ENCODE data around the gene BBX.
"Not testable (repeated sequence)": the region's sequence is repeated elsewhere in the genome, so short reads cannot be mapped to it uniquely, and the experiment has no call there.

Gene BBX

DNA sequence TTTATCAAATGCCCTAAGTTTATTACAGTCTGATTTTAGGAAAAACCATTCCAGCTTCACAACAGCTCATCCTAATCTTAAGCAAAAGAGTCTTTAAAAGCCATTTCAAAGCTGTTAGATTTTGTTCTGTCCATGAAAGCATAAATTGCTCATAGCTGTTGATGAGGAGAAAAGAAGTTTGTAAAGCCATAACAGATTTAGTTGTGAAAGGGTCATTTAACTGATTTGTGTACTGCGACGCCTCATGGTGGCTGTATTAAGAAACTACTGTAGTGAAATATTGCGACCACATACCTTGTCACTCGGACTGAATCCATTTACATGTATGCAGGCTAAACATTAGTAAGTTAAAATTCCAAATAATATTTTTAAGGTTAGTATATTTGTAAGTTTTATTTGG, 20.9 kb downstream of the BBX start:
- peak; percentile 25 for DNase-seq

DNA sequence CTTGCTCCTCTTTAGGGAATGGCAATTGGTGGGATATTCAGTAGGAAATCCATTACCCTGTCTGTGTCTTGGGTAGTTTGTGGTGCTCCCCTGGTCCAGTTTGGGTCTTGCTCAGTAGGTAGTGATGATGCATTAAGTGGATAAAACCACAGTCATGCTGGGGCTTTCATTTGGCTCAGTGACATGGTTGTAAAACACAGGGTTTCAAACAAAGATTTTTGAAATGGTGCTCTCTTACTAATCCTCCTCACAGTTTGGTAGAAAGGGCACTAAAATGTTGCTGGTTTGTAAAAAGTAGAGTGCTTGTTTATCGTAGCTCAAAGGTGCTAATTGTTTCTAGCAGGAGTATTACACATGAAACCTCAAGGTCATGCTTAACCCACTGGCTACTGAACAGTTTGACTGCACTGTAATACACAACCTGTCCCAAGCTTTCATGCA, 22.9 kb downstream of the BBX start:
- no peak for DNase-seq

DNA sequence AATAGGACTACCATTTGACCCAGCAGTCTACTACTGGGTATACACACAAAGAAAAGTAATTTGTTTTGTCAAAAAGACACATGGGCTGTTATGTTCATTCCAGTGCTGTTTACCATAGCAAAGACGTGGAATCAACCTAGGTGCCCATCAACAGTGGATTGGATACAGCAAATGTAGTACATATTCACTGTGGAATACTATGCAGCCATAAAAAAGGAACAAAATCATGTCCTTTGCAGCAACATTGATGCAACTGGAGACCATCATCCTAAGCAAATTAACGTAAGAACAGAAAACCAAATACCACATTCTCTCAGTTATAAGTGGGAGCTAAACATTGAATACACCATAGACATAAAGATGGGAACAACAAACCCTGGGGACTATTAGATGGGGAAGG, 25.8 kb downstream of the BBX start:
- no peak for DNase-seq

DNA sequence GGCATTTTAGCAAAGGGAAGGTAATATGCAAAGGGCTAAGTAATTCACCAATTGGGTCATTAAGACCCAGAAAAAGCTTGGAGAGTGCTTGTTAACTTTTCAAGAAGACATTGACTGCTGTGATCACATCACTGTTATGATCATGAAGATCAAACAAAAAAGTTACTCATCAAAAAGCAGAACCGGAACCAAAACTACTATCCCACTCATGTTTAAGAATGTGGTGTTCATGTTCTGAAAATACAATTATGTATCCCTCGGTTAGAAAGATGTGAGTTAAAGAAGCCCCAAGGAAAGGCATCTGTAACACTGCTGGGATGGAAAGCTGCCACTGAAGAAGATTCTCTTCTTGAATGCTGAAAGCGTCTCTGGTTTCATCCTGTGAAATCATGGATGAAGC, 32.6 kb downstream of the BBX start:
- DNase-seq: no peak

DNA sequence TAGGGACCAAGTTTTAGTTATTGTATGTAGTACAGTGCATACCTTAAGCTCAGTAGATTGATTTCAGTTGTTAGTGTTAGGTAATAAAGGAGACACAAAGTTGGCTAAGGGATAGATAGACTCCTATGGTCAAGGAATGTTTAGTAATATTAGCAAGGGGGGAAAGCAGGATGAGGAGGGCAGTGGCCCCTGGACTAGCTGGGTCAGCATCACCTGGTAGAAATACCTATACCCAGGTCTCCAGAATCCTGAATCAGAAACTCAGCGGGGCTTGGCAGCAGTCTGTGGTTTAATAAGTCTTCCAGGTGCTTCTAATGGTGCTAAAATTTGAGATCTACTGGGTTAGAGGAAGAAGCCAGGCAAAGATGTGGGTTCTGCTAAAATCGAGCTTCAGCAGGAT, 35.0 kb downstream of the BBX start:
- no peak for DNase-seq

DNA sequence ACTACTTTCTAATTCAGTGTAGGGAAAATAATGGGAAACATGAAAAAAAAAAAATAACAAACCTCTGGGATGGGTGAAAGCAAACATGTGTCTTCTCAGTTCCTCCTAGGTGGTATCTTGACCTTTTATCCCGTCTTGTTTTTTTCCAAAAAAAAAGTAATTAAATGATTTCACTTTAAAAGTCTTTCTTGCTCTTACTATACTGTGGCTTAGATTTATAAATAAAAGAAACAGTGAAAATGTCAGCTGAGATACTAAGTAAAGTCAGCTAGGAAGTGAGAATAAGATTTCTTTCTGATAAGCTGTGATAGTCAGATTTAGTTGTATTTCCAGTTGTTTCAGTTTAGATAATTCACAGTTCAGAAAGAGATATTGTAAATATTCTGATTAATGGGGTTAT, 37.4 kb downstream of the BBX start:
- DNase-seq: no peak

DNA sequence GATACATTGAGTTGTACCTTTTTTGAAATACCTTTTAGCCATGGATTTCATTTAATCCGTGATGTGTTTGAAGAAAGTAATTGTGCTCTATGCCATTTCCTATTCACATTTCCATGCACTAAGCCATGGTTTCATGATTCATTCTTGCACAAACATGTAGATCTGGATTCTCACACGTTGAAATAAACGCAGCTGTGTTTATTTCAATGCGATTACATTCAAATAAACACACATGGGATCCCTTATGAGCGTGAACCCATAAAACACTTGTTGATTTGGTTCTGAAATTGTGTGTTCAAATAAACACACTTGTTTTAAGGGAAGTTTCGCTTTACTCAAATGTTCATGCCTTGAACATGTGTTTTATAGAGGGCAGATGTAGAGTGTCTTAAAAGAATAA, 39.2 kb downstream of the BBX start:
- DNase-seq: no peak

DNA sequence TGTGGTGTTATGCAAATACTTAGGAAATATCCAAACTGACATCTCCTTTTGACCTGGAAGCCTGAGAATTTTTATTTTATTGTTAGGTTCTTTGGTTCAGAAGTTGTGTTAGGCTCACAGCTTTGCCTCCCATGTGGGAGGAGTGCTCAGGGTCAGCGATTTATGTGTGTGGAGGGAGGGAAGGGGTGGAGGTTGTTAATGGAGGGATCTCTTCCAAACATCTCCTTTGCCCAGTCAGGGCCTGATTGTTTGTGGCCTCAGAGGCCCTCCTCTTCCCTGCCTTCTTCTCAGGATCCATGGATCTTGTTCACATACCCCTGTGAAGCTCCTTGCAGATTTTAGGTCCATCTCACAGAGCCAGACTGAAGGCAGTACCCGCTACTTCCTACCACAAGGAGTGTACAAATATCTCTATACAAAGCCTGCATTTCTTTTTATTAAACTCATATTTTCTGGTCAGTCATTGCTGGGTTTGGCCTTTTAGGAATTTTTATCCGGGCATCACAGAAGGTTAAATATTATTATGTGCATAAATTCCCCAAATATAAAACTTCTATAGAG, 40.3 kb downstream of the BBX start:
- DNase-seq: no peak

DNA sequence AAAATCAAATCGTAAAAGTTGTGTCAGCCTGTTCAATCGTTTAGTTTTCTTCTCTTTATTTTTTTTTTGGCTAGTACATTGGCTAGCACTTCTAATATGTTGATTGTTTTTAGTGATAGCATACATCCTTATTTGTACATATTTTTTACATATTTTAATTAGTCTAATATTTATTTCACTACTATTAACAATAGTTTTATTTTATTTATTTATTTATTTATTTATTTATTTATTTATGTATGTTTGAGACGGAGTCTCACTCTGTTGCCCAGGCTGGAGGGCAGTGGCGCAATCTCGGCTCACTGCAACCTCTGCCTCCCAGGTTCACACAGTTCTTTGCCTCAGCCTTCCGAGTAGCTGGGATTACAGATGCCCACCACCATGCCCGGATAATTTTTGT, 42.5 kb downstream of the BBX start:
- DNase-seq: not testable (repeated sequence)

DNA sequence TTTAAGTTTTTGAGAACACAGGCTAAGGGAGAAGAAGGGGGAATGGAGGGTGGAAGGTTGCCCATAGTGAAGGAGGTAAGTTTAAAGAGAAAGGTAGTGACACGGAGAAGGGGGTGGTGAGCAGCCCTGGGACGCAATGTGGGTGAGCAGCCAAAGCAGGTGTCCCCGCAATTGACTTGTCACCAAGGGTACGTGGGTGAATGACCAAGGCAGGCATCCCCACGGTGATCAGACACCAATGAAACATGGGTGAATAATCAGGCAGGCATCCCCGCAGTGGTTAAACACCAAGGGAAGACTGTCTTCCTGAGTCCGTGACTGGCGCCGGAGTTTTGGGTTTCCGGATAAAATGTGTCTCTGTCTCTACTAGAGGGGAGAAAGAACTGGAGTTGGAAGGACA, 48.3 kb downstream of the BBX start:
- DNase-seq: not testable (repeated sequence)

DNA sequence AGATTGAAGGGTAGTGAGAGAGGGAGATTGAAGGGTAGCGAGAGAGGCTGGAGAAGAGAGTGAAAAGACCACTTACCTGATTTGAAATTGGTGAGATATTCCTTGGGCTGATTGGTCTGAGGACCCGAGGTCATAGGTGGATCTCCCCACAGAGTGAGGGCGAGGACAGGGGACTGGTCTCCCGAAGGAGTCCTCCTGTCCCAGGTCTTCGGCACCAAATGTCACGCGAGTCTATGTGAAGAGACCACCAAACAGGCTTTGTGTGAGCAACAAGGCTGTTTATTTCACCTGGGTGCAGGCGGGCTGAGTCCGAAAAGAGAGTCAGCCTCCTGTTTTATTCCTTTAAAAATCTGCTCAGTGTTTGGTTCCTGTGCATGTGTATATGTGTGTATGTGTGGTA, 48.7 kb downstream of the BBX start:
- DNase-seq: not testable (repeated sequence)

DNA sequence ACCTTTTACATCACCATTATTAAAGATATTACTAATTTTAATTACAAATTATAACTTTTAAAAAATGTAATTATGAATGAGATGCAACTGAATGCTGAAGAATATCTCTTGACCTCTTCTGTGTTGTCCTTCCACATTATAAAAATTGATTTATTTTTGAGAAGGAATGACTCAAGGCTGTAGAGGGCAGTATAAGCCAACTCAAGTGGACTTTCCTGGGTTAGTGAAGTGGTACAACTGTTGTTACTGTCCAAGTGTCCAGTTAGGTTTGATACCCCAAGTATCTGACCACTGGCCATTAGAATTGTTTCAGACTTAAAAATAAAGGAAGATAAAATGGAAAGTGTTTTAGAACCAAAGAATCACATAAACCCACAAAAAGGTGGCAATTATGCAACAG, 51.9 kb downstream of the BBX start:
- peak; percentile 39 for DNase-seq

DNA sequence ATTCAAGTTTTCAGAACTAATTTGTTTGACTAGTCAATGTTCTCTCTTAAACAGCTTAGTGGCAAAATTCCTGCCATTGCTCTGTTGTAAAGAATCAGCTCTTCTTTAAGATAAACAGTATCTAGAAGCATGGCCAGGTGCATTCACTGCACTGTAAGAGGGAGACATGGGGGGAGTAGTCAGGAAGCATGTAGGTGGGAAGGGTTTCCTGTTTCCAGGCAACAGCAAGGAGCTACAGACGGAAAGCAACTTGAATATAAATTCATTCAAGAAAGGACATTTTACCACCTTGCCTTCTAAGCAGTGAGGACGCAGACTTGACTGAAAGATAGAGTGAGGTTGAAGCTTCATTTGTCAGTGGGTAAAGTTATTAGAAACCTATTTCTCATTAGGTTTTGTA, 55.3 kb downstream of the BBX start:
- DNase-seq: no peak

DNA sequence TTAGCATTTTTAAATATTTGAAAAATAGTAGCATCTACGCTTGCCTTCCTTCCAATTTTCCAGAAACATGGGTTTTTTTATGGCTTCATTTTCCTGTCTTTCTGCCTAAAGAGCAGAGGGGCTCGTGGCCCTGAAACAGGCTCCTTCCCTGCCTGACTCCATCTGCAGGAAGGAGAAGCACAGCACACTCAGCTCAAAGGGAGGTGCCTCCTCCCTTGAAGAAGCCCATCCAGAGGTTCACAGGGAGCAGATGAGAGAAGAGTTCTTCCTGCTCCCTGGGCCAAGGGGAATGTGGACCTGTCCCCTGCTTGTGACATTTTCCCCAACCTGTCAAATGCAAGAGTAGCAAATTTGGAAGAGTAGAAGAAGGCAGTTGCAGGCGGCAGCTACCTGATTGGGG, 55.8 kb downstream of the BBX start:
- DNase-seq: no peak

DNA sequence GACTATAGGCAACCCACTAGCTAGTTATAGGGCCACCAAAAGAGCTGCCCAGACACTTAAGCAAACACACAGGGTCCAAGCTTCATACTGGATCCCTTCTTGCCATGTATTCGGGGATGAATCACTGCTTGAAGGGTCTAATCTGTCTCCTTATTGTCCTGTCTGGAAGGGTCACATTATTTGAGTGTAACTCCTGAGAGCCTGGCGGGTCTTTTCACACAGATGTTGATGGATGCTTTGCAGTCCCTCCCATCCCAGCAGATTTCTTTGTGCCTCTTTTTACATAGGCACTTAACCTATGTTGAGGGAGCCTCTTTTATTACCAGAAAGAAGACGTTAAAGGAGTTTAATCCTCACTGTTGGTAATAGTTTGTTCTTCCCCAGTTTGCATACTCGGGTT, 56.6 kb downstream of the BBX start:
- no peak for DNase-seq

DNA sequence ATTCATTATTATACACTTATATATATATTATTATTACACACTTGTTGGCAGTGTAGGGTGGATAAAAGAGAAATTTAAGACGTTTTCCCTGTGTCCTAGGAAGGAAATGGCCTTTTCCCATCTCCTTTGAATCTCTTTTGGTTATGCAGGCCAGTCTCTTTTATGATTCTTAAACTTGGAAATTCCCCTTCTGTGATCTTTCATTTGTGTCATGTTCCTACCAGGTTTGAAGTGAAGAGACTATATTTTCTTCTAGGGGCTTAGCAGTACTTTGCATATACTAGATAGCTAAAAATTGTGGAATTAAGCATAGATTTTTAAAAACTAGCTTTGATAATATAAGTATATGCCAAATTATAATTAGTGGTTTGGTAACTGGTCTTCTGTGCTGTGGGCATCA, 58.5 kb downstream of the BBX start:
- no peak for DNase-seq

DNA sequence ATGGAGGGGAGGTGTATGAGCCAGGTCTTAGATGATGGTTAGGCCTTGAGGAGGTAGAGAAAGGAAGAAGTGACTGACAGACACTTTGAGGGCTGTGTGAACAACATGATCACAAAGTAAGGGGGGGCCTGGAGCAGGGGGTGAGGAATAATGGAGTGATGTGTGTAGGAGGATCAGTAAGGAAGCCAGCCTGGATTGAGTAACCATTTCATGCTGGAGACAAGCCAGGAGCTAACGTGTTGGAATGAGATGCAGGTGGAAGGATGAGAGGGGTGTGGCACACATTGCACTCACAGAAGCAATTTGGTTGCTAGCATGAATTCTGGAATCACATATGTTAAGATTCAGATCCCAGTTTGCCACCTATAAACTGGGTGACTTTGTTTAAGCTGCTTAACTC, 65.5 kb downstream of the BBX start:
- no peak for DNase-seq

DNA sequence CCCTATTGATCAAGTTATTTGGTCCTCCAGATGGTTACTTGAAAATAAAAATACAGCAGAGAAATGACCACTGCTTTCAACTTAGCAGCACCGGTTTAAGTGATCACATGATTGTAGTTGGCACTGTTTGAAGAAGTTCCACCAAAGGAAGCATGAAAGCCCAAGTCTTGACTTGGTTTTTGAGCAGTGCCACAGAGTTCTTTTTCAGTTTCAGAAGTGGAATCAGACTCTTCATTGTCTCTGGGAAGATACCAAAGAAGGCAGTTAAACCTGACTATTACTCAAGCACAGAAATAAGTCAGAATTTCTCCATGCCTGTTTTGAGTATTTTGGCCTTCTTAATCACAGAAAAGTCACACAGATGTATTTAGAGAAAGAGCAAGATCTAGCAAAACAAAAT, 66.7 kb downstream of the BBX start:
- DNase-seq: no peak

DNA sequence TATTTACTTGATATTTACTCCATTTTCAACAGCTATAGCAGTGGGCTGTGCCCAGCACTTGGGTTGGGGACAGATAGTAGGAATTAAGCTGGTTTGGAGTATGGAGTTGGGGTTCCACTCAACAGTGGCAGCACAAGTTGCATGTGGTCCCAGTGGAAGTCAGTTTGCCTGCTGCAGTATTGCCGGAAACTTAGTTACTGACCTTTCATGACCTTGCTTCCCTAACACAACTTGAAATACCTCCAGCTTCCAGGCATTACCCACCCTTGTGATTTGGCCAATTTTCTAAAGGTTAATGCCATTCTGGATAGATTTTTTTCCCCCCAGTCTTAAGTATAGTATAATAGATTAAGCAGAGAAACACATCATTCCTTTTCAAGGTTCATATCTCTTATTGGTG, 68.0 kb downstream of the BBX start:
- DNase-seq: no peak

DNA sequence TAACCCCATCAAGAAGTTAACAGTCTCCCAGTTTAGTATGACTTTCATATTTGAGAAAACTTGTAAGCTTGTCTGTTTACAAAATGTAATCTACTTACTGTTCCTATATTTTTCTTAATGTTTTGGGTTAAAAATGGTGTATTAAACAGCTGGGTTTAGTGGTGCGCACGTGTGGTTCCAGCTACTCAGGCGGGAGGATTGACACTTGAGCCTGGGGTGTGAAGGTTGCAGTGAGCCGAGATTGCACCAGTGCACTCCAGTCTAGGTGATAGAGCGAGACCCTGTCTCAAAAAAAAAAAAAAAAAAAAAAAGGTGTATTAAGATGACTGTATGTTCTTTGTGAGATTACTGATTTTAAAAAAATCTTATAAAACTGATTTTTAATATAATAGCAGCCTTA, 69.3 kb downstream of the BBX start:
- no peak for DNase-seq

DNA sequence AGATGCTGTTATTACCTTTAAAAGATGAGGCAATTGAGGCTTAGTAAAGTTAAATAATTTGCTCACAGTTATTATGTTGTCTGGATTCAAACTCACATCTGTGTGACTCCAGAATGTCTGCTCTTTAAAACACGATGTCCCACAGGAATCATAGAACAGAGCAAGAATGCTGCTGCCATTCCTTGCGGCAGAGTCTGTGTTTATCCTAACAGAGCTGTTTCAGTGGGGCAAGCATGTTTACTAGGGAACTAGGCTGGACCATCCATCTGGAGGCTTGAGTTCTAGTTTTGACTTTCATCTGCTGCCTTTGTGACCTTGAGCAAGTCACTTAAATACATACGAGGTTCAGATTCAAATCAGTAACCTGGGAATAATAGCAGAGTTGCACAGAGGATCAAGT, 72.1 kb downstream of the BBX start:
- no peak for DNase-seq

DNA sequence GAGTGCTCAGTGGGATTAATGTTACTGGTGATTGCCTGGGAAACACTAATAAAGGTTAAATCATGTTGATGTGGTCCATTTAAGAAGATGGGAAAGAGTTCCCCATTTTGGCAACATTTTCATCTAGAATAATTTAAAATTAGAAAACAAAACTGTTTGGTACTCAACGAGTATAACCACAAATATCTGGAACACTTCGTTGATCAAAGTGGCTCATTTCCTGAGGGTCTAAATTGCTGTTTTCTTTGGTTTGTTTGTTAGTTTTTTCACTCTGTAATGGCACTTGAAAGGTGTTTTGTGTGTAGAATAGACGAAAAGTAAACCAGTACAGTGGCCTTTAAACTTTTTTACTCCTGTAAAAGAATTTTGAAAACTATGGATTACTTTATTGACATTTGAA, 73.9 kb downstream of the BBX start:
- DNase-seq: no peak

DNA sequence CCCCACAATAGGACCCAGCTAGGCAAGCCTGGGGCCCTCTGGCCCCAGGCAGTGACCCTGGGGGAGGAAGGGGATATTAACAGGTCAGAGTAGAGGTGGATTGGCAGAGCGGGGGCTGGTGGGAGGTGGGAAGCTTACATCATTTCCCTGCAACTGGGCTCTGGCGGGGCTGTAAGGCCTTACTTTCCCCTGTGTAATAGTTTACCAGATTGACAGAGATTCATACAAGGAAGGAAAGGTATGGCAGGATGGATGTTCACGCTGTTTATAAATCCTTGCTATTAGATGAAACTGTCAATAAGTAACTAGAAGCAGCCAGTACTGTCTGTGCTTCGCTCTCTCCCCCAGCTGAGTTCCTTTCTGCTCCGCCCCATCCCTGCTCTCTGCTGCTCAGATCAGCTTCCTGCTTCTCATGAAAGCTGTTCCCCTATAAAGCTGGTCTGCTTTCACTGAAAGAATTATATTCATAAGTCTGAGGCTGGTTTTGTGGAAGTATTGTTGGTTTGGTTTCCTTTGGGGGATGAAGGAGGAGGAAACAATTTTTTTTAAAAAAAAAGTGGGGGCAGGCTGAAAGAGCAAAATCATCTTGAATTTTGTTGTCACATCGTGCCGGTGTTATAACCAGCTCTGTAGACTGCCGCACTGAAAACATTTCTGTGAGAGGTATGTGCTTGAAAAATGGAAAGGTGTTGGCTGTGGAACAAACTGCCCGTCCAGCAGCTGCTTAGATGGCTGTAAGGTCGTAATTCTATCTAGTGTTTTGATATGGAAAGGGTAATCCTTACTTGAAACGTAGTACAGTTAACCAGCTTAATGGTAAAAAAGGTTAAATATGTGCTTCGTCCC, 76.4 kb downstream of the BBX start:
- peak; percentile 56 for DNase-seq

DNA sequence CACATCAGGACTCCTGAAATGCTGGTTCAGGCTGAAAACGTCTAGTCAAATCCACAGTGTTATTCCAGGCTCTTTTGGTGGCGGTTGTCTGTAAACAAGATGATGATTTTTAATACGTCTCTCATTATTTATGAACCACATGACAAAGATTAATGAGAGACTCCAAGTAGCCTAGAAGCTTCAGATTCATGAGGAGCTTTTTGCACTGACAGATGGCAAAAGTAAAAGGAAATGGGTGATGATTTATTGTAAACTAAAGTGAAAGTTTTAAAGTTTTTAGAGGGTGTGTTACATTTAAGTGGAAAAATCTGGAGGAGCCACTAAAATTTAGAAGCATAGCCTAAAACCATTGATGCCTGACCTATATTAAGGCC, 77.0 kb downstream of the BBX start:
- DNase-seq: peak; percentile 8

DNA sequence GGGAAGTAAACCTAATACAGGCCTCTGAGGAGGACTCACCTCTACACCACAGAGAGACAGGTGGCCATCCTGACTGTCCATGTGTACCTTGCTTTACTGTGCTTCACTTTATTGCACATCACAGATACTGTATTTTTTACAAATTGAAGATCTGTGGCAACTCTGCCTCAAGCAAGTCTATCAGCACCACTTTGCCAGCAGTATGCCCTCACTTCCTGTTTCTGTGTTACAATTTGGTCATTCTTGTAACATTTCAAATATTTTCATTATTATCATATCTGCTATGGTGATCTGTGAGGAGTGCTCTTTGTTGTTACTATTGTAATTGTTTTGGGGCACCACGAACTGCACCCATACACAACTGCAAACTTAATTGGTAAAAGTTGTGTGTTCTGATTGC, 78.0 kb downstream of the BBX start:
- DNase-seq: peak; percentile 4
